Upper lobe of left lung (tissue), 4 donors: ENCODE measurements around the gene ZDHHC23.

Experiments
- EP300 ChIP-seq, 4 donors: sonication (generic); formaldehyde crosslinking; IDR thresholded peaks; one replicate each; pipeline ENCODE4 v1.5.1; 2017; ENCODE audit warnings: antibody characterized with exemption in 4 of 4, control low read depth in 2 of 4
- POLR2A ChIP-seq, 4 donors: fragments of 450-650 bp; IDR thresholded peaks; one replicate each; pipeline ENCODE4 v1.5.1; 2016 to 2017; ENCODE audit warnings: antibody characterized with exemption in 4 of 4, mild to moderate bottlenecking in 2 of 4

DNA sequence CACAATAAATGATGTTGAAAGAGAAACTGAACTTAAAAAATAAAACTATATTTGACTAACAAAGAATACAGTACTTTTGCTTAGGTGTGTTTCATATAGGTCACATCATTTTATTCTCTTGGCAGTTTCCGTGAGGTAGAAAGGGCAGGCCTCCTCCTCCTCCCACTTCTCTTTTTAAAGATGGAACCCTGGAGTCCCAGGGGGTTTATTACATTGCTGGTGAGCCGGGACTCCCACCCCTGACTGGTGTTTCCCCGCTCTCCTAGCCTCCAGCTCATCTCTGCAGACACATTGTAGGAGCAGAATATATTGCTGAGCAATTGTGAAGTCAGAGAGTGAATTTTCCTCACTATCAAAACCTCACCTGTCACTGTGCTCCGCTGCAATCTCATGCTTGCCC, 30.0 kb downstream of the ZDHHC23 start:
- TF ChIP-seq EP300 (IDR thresholded peaks at IDR 0.05) (no peak), POLR2A (IDR thresholded peaks at IDR 0.05) (no peak)
